Type B pancreatic cell (in vitro differentiated cells): ENCODE results near the gene OR4D6. TPM values are rescaled to one million over a fixed set of nuclear protein-coding genes. Genes with fewer than 3 reads are reported as not detected.
A peak's percentile ranks its signal among the peaks of the same experiment; 100 is the strongest.

Experiments
- DNase-seq: peaks from one replicate; pipeline ENCODE4 v3.0.0; 2021; ENCODE audit warnings: mixed read lengths; ENCODE audit not compliant: unreplicated experiment; ENCODE audit errors: extremely low spot score
- H3K27ac Mint-ChIP-seq: 2 replicates; pipeline ENCODE4 v1.8.0; 2021; ENCODE audit warnings: mild to moderate bottlenecking, mixed read lengths
- H3K27me3 Mint-ChIP-seq: 2 replicates; pipeline ENCODE4 v1.8.0; 2021; ENCODE audit warnings: mixed read lengths
- H3K36me3 Mint-ChIP-seq: 2 replicates; pipeline ENCODE4 v1.8.0; 2021; ENCODE audit warnings: mixed read lengths
- H3K4me1 Mint-ChIP-seq: one replicate; pipeline ENCODE4 v1.8.0; 2021; ENCODE audit warnings: mixed read lengths; ENCODE audit not compliant: unreplicated experiment
- H3K4me3 Mint-ChIP-seq: 2 replicates; pipeline ENCODE4 v1.8.0; 2021; ENCODE audit warnings: mild to moderate bottlenecking, mixed read lengths
- H3K9me3 Mint-ChIP-seq: 2 replicates; pipeline ENCODE4 v1.8.0; 2021; ENCODE audit warnings: mixed read lengths
- CTCF ChIP-seq: fragments of 200-600 bp; sonication (generic); conservative IDR thresholded peaks from 2 replicates; pipeline ENCODE4 v1.5.0; 2021; ENCODE audit warnings: antibody characterized with exemption, mild to moderate bottlenecking
- total RNA-seq: library from RNA; stranded (reverse); gene quantifications from 2 replicates; pipeline ENCODE4 v1.2.1, GENCODE V29; 2021; ENCODE audit warnings: low replicate concordance

The OR4D6 gene
- total RNA-seq, 1 donor from 2014 or later = not detected

GRCh38 chr11:59423835-59424234 is 32.9 kb upstream of the OR4D6 start:
- H3K4me1 Mint-ChIP-seq = peaks cover 18% of the 10 kb centered on the region
- no peaks in the 10 kb centered on the region for H3K27me3 Mint-ChIP-seq
- H3K4me3 Mint-ChIP-seq = no peak overlapping the region
- TF ChIP-seq CTCF = no peak
- no peak overlapping the region for H3K27ac Mint-ChIP-seq
- H3K36me3 Mint-ChIP-seq = no peaks in the 10 kb centered on the region
- no peaks in the 10 kb centered on the region for H3K9me3 Mint-ChIP-seq
- no peak for DNase-seq

DNA sequence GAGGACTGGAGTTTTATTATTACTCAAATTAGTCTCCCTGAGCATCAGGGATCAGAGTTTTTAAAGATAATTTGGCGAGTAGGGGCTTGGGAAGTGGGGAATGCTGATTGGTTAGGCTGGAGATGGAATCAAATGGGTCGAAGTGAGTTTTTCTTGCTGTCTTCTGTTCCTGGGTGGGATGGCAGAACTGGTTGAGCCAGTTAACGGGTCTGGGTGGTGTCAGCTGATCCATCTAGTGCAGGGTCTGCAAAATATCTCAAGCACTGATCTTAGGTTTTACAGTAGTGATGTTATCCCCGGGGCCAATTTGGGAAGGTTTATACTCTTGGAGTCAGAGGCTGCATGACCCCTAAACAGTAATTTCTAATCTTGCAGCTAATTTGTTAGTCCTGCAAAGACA is 31.6 kb upstream of the OR4D6 start:
- TF ChIP-seq CTCF = no peak
- H3K9me3 Mint-ChIP-seq = no peaks in the 10 kb centered on the region
- H3K4me1 Mint-ChIP-seq = peaks cover 18% of the 10 kb centered on the region
- H3K36me3 Mint-ChIP-seq = no peaks in the 10 kb centered on the region
- H3K27ac Mint-ChIP-seq = no peak overlapping the region
- H3K4me3 Mint-ChIP-seq = no peak overlapping the region
- no peak for DNase-seq
- no peaks in the 10 kb centered on the region for H3K27me3 Mint-ChIP-seq

DNA sequence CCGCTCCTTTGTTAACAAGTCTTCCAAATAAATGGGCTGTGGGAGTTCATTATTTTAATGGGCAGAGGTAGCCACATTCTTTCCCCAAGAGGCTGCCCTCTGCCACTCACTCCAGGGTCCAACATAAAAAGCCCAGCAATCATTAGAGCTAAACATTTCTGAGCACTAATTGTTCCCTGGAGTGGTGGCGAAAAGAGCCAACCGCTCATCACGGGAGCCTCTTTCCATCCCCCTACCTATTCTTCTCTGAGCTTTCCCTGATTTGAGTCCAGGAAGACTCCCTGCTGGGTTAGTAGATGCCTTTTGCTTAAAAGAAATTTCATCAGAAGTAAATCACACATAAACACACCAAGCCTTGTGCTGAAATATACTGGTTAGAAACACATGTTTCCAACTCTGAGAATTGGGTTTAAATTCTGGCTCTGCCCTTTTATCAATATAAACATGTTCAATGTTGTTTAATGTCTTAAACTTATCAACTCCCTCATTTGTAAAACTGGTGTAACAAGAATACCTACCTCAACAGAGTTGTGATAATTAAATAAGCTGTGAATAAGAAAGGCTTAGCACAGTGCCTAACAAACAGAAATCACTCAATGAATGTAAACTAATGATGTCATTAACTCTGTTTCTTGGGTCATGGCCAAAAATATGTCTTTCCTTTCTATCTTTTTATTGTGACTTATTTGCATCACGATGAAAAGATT is 30.2 kb upstream of the OR4D6 start, which contains the start of gene OR5A2:
OR5A2 (minus strand) TSS at position 53 of the 707 bp plus-strand sequence. CDS start 3,460 bp downstream, outside the sequence.
- peaks cover 18% of the 10 kb centered on the region for H3K4me1 Mint-ChIP-seq
- H3K4me3 Mint-ChIP-seq = no peak within 1 kb of the TSS
- no peak for DNase-seq
- H3K36me3 Mint-ChIP-seq = no peaks in the 10 kb centered on the region
- H3K9me3 Mint-ChIP-seq = no peaks in the 10 kb centered on the region
- H3K27ac Mint-ChIP-seq = no peak within 1 kb of the TSS
- TF ChIP-seq CTCF = no peak
- H3K27me3 Mint-ChIP-seq = no peaks in the 10 kb centered on the region

DNA sequence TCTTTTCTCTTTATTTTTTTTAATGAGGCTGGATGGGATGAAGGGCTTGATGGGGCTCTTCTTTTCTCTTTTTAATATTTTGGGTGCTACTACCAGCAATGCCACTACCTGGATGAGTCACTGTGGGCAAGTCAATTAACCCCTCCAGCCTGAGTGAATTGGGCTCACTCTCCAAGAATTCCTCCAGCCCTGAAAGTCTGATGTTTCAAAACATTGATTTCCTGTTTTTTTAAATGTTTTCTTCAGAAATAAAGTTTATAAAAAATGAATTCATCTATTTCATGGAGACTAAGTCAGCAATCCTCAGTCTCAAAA is 29.7 kb upstream of the OR4D6 start:
- Mint-ChIP-seq H3K4me3 (no peak overlapping the region), H3K4me1 (peaks cover 18% of the 10 kb centered on the region), H3K36me3 (no peaks in the 10 kb centered on the region)

GRCh38 chr11:59429924-59430516 is 26.7 kb upstream of the OR4D6 start:
- Mint-ChIP-seq H3K27me3 (peaks cover 3% of the 10 kb centered on the region), H3K27ac (no peak overlapping the region), H3K4me3 (no peak overlapping the region), H3K36me3 (no peaks in the 10 kb centered on the region), H3K9me3 (no peaks in the 10 kb centered on the region), H3K4me1 (peaks cover 14% of the 10 kb centered on the region)
- TF ChIP-seq CTCF = peak; percentile 89
- DNase-seq = no peak

More for the DNA sequence above, 29.7 kb upstream of the OR4D6 start:
- no peak for DNase-seq
- H3K27me3 Mint-ChIP-seq = peaks cover 1% of the 10 kb centered on the region
- no peak for TF ChIP-seq CTCF
- H3K27ac Mint-ChIP-seq = no peak overlapping the region
- H3K9me3 Mint-ChIP-seq = no peaks in the 10 kb centered on the region
